HG02678 (cell line): Measurements from ENCODE around the gene CREB3L2.
"Not testable (repeated sequence)": the region's sequence is repeated elsewhere in the genome, so short reads cannot be mapped to it uniquely, and the experiment has no call there.

ENCODE experiments used
- ATAC-seq: cut with Tn5 transposase; IDR thresholded peaks from one replicate; pipeline ENCODE4 v1.9.1; 2021; ENCODE audit warnings: mild to moderate bottlenecking, moderate library complexity; ENCODE audit not compliant: unreplicated experiment

The CREB3L2 gene

GRCh38 chr7:137935884-137936508 is 65.9 kb downstream of the CREB3L2 start:
- peak; percentile 39 for ATAC-seq

- peak; percentile 75 for ATAC-seq
These were observed 66.7 kb downstream of the CREB3L2 start for GRCh38 chr7:137934941-137935883.

- ATAC-seq, result no peak
These were observed 67.6 kb downstream of the CREB3L2 start for GRCh38 chr7:137934176-137934826.

GRCh38 chr7:137933270-137934017 is 68.4 kb downstream of the CREB3L2 start:
- ATAC-seq, result no peak

GRCh38 chr7:137932881-137933269 is 69.0 kb downstream of the CREB3L2 start:
- ATAC-seq, result no peak

GRCh38 chr7:137931823-137932222 is 70.1 kb downstream of the CREB3L2 start:
- no peak for ATAC-seq

GRCh38 chr7:137930581-137930980 is 71.3 kb downstream of the CREB3L2 start:
- ATAC-seq, result no peak

GRCh38 chr7:137928626-137929025 is 73.3 kb downstream of the CREB3L2 start:
- no peak for ATAC-seq

GRCh38 chr7:137927386-137927785 is 74.5 kb downstream of the CREB3L2 start:
- ATAC-seq, result no peak

- not testable (repeated sequence) for ATAC-seq
These were observed 75.7 kb downstream of the CREB3L2 start for GRCh38 chr7:137926206-137926605.

GRCh38 chr7:137925754-137926153 is 76.1 kb downstream of the CREB3L2 start:
- ATAC-seq, result no peak

- no peak for ATAC-seq
These were observed 76.8 kb downstream of the CREB3L2 start for GRCh38 chr7:137925091-137925490.

GRCh38 chr7:137923380-137923779 is 78.5 kb downstream of the CREB3L2 start:
- ATAC-seq, result no peak

GRCh38 chr7:137920637-137921399 is 81.1 kb downstream of the CREB3L2 start:
- ATAC-seq, result no peak

- ATAC-seq, result no peak
These were observed 81.9 kb downstream of the CREB3L2 start for GRCh38 chr7:137919987-137920386.

GRCh38 chr7:137916980-137917645 is 84.8 kb downstream of the CREB3L2 start:
- ATAC-seq, result no peak

GRCh38 chr7:137916564-137916963 is 85.3 kb downstream of the CREB3L2 start:
- no peak for ATAC-seq

- no peak for ATAC-seq
These were observed 86.6 kb downstream of the CREB3L2 start for GRCh38 chr7:137915266-137915665.

- ATAC-seq, result no peak
These were observed 87.9 kb downstream of the CREB3L2 start for GRCh38 chr7:137913985-137914384.

- no peak for ATAC-seq
These were observed 92.8 kb downstream of the CREB3L2 start for GRCh38 chr7:137909042-137909441.
